ENCODE results near the gene RIPOR2. TPM values are rescaled to one million over a fixed set of nuclear protein-coding genes. Genes with fewer than 3 reads are reported as not detected.

RIPOR2 gene
- total and polyA plus RNA-seq, 10 of the 15 experiments (the other 5 are each of a cell fraction or from before 2014, with no cell fraction given) = 22.2 to 48.2 (median 34.7) TPM

GRCh38 chr6:24979176-24979575, 43.4 kb upstream of the RIPOR2 start:
- Histone ChIP-seq H3K4me1 (ENCODE audit: control insufficient read depth, insufficient read depth, low read length) (peaks cover 6% of the 10 kb centered on the region), H3K79me2 (ENCODE audit: control insufficient read depth, insufficient read depth, low read length) (no peaks in the 10 kb centered on the region), H3K36me3 (ENCODE audit: control insufficient read depth in 2 of 2, insufficient read depth in 2 of 2, low read length in 1 of 2) (no peaks in the 10 kb centered on the region), H3K27ac (ENCODE audit: control insufficient read depth, insufficient read depth) (no peak overlapping the region), H3K4me2 (ENCODE audit: control insufficient read depth, insufficient read depth) (no peak overlapping the region), H3K27me3 (replicated peaks in 1 of 2; ENCODE audit: control insufficient read depth in 2 of 2, insufficient read depth in 2 of 2, low read length in 1 of 2) (no peaks in the 10 kb centered on the region), H3K4me3 (no peak overlapping the region), H2AFZ (ENCODE audit: control insufficient read depth, low read depth, low read length) (no peak overlapping the region), H3K9ac (ENCODE audit: control insufficient read depth, insufficient read depth, low read length) (no peak overlapping the region), H3K9me3 (replicated peaks; ENCODE audit: control insufficient read depth, insufficient read depth, low read length) (no peaks in the 10 kb centered on the region), H4K20me1 (ENCODE audit: control insufficient read depth, insufficient read depth) (no peaks in the 10 kb centered on the region)
- ChIA-PET RAD21 (ENCODE audit: unreplicated experiment) (interaction anchor here (1.4 kb wide), 1 partner anchor 43 kb away, joined by 5 read pairs; the partner anchor contains the start of gene RIPOR2), POLR2A (no interaction called here), SMC1A (ENCODE audit: uncharacterized antibody, unreplicated experiment) (interaction anchor here (1.3 to 8.2 kb wide), 7 partner anchors 9 to 69 kb away, joined by 3 to 54 read pairs (median 6); partner anchors contain the start of gene RIPOR2), CTCF (interaction anchor here (0.6 to 3.2 kb wide), 5 partner anchors 12 to 92 kb away, joined by 3 to 21 read pairs (median 3); no protein-coding TSS in a partner anchor)
- 90% methylated on average over 2 of the region's 2 CpGs for WGBS (ENCODE audit: insufficient coverage, insufficient replicate concordance, low lambda C conversion rate, missing lambda C conversion rate)
- no TSS peak for BruUV-seq (replicated peaks)
- intact Hi-C loops (cut with micrococcal nuclease; ENCODE audit: unreplicated experiment) (no loop called here), in situ Hi-C loops (cut with MboI) (no loop called here)
- ATAC-seq = no peak
- no peak for TF ChIP-seq RCOR1 (conservative IDR thresholded peaks at IDR 0.05; ENCODE audit: low read depth, low read length)
- no peak for TF ChIP-seq REST (IDR thresholded peaks at IDR 0.05; ENCODE audit: low read depth, low read length)
- no peak for TF ChIP-seq CHD2 (IDR thresholded peaks at IDR 0.05; ENCODE audit: borderline replicate concordance, low read depth, low read length)
- TF ChIP-seq CBFB (IDR thresholded peaks at IDR 0.05; ENCODE audit: low read depth) = no peak
- TF ChIP-seq SUPT20H (IDR thresholded peaks at IDR 0.05; ENCODE audit: borderline replicate concordance, control insufficient read depth, low read depth, low read length) = no peak
- TF ChIP-seq SMAD5 (IDR thresholded peaks at IDR 0.05; ENCODE audit: low read depth) = no peak
- TF ChIP-seq EZH2 (IDR thresholded peaks at IDR 0.05; ENCODE audit: borderline replicate concordance, control insufficient read depth, low read depth, low read length) = no peak
- TF ChIP-seq CREB1 (IDR thresholded peaks at IDR 0.05; ENCODE audit: low read depth) = no peak
- no peak for TF ChIP-seq SIN3A (IDR thresholded peaks at IDR 0.05; ENCODE audit: low read depth, low read length)
- no peak for TF ChIP-seq EED (IDR thresholded peaks at IDR 0.05; ENCODE audit: low read depth)
- TF ChIP-seq PRDM15 (CRISPR knock-in tag; IDR thresholded peaks at IDR 0.05) = no peak
- FAIRE-seq = no peak
- no peak for DNase-seq (ENCODE audit: low read depth, low spot score)
